AG04449 (cell line): Measurements from ENCODE around the gene RNF207.

ENCODE experiments used
- CTCF ChIA-PET: fragments of 350-600 bp; formaldehyde crosslinking; extraction: SDS; loops from one replicate; lab custom pipeline; 2021; ENCODE audit warnings: antibody characterized with exemption; lab: Yijun Ruan, JAX
- POLR2A ChIA-PET: fragments of 400-600, 350-600 bp; formaldehyde crosslinking; extraction: SDS; loops from one replicate; lab custom pipeline; 2020; ENCODE audit warnings: antibody characterized with exemption, inconsistent platforms; lab: Yijun Ruan, JAX
- DNase-seq: peaks from one replicate; pipeline ENCODE4 v3.0.0-alpha.2; 2010; ENCODE audit warnings: low read depth, low spot score
- H3K4me3 ChIP-seq: 2 replicates; pipeline ENCODE4 v1.5.1; 2011; ENCODE audit warnings: low read depth, mild to moderate bottlenecking, control low read depth, low read length
- TF ChIP-seq, protein P1 (sequence below): IDR thresholded peaks from one replicate; pipeline ENCODE4 v1.5.1; 2011; ENCODE audit warnings: mild to moderate bottlenecking, moderate library complexity, low read length, control low read depth, inconsistent platforms; ENCODE audit not compliant: insufficient read depth; ENCODE audit errors: missing control alignments

The RNF207 gene

DNA sequence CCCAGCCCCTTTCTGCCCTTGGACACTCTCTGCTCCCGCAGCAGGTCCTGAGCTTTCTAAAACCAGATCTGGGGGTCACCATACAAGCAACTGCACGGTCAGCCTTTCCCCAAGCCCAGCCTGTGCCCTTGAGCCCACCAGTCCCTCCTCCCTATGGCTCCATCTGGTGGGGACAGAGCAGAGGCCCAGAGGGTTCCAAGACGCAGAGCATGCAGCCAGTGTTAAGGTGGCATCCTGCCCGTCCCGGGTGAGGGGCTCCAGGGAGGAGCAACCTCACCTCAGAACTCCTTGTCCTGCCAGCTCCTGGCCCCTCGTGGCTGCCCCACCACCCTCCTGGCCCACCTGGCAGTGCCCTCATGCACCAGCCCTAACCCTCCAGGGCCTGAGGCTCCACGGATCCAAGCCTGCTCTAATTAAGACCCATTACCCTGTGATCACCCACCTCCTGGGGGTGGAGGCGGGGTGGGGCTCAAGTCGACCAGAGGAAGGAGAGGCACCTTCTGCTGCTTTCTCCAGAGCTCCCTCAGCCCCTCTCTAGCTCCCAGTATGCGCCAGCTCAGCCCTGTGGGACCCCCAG, 34.3 kb upstream of the RNF207 start:
- TF ChIP-seq, protein P1, sequence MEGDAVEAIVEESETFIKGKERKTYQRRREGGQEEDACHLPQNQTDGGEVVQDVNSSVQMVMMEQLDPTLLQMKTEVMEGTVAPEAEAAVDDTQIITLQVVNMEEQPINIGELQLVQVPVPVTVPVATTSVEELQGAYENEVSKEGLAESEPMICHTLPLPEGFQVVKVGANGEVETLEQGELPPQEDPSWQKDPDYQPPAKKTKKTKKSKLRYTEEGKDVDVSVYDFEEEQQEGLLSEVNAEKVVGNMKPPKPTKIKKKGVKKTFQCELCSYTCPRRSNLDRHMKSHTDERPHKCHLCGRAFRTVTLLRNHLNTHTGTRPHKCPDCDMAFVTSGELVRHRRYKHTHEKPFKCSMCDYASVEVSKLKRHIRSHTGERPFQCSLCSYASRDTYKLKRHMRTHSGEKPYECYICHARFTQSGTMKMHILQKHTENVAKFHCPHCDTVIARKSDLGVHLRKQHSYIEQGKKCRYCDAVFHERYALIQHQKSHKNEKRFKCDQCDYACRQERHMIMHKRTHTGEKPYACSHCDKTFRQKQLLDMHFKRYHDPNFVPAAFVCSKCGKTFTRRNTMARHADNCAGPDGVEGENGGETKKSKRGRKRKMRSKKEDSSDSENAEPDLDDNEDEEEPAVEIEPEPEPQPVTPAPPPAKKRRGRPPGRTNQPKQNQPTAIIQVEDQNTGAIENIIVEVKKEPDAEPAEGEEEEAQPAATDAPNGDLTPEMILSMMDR, result peak; percentile 54
- DNase-seq, result no peak
- POLR2A ChIA-PET, result no interaction called here

DNA sequence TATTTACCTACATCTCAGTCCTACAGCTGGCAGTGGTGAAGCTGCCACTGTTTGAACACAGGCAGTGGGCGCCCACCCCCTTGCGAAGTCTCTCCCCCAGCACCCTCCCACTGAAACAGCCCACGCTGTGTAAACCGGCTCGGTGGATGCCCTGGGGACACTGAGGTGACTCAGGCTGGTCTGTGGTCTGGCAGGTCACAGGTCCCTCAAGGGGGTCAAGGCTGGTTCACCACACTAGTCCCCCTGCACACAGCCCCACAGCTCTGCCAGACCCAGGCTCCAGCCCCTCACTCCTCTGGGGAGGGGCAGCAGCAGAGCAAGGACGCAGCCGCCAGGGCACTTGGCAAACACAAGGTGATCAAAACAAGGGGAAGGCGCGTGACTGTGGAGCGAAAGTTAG, 33.4 kb upstream of the RNF207 start:
- TF ChIP-seq, protein P1, result no peak
- H3K4me3 ChIP-seq, result no peak overlapping the region
- POLR2A ChIA-PET, result no interaction called here
- DNase-seq, result no peak
- CTCF ChIA-PET, result interaction anchor here (1.0 to 2.3 kb wide), 3 partner anchors 12 to 90 kb away, joined by 3 to 9 read pairs (median 7); no protein-coding TSS in a partner anchor

More for the DNA sequence above, 34.3 kb upstream of the RNF207 start:
- CTCF ChIA-PET, result interaction anchor here (1.0 to 2.3 kb wide), 7 partner anchors 10 to 118 kb away, joined by 3 to 9 read pairs (median 4); no protein-coding TSS in a partner anchor
- H3K4me3 ChIP-seq, result no peak overlapping the region

DNA sequence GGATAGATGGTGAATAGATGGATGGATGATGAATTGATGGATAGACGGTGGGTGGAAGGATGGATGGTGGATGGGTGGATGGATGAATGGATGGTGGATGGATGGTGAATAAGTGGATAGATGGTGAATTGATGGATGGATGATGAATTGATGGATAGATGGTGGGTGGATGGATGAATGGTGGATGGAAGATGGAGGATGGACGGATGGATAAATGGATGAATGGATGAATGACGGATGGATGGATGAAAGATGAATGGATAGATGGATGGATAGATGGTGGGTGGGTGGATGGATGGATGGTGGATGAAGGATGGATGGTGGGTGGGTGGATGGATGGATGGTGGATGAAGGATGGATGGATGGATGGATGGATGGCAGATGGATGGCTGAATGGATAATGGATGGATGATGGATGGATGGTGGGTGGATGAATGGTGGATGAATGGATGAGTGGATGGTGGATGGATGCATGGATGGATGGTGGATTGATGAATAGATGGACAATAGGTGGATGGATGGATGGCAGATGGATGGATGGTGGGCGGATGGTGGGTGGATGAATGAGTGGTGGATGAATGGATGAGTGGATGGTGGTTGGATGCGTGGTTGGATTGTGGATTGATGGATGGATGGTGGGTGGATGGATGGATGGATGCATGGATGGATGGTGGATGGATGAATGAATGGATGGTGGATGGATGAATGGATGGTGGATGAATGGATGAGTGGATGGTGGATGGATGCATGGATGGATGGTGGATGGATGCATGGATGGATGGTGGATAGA, 31.1 kb upstream of the RNF207 start:
- DNase-seq, result no peak
- CTCF ChIA-PET, result no interaction called here
- POLR2A ChIA-PET, result no interaction called here
- no peak overlapping the region for H3K4me3 ChIP-seq
- TF ChIP-seq, protein P1, result no peak

DNA sequence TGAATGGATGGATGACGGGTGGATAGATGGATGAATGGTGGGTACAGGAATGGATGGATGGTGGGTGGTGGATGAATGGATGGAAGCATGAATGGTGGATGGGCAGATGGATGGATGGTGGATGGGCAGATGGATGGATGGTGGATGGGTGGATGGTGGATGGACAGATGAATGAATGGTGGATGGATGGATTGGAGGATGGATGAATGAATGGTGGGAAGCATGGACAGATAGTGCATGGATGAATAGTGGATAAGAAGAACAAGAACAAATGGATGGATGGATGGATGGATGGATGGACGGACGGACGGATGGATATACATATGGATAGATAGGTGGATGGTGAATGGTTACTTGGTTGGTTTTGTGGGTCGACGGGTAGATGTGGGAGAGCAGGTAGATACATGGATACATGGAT, 30.5 kb upstream of the RNF207 start:
- DNase-seq, result no peak
- TF ChIP-seq, protein P1, result no peak
- ChIA-PET CTCF (no interaction called here), POLR2A (no interaction called here)
- no peak overlapping the region for H3K4me3 ChIP-seq

DNA sequence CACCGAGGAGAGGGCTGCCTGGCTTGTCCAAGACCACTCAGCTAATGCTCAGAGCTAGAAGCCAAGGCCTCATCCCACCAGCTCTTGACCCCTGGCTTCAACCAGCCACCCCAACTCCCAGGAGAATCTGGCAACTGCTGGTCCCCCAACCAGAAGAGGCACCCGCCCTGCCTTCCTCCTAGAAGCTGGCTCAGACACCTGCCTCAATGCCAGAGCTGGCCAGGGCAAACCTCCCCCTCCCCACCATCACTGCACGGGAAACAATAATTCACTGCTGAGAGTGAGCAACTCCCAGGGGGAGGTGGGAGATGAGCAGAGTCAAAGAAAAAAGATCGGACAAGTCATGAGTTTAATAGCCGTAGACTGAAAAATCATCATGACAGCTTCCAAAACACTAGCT, 29.1 kb upstream of the RNF207 start:
- TF ChIP-seq, protein P1, result no peak
- POLR2A ChIA-PET, result no interaction called here
- CTCF ChIA-PET, result no interaction called here
- no peak overlapping the region for H3K4me3 ChIP-seq
- DNase-seq, result no peak

DNA sequence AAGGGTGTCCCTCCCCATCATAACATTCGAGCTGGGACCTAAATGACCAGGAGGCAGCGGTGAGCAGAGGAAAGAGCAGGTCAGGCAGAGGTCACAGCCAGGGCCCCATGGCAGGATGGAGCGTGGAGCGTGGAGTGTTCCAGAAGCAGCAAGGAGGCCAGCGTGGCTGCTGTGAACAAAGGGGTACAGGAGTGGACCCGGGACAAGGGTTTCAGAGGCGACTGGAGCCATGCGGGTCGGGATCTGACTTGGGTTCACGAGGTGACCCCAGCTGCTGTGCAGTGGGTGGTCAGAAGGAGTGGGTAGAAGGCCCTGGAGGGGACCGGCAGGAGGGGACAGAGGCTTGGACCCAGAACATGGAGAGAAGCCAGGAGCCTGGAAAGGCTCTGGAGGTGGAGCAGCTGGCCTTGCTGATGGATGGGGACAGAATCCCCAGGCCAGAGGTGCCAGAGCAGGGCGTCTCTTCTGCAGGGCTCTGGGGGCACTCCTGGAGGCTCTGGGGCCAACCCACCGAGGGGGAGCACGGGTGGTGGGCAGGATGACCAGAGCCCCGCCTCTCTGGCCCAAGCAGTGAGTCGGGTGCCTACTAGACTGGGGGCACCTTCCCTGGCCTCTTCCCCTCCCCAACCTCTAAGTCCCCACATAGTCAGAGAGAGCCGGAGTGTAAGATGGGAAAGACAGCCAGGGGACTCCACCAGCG, 28.1 kb upstream of the RNF207 start:
- DNase-seq, result no peak
- CTCF ChIA-PET, result no interaction called here

More for the DNA sequence above, 28.1 kb upstream of the RNF207 start:
- TF ChIP-seq, protein P1, result no peak
- POLR2A ChIA-PET, result no interaction called here
- H3K4me3 ChIP-seq, result no peak overlapping the region
